ENCODE results near the gene ZNF805.
"Not testable (repeated sequence)": the region's sequence is repeated elsewhere in the genome, so short reads cannot be mapped to it uniquely, and the experiment has no call there.

ZNF805 gene

GRCh38 chr19:57269515-57270250, 29.3 kb downstream of the ZNF805 start:
- DNase-seq, result no peak

GRCh38 chr19:57271280-57271679, 30.8 kb downstream of the ZNF805 start:
- DNase-seq, result no peak

GRCh38 chr19:57273014-57273413, 32.6 kb downstream of the ZNF805 start:
- DNase-seq, result no peak

GRCh38 chr19:57276430-57276829, 36.0 kb downstream of the ZNF805 start:
- DNase-seq, result no peak

- not testable (repeated sequence) for DNase-seq
These were observed 38.0 kb downstream of the ZNF805 start for GRCh38 chr19:57278481-57278880.

GRCh38 chr19:57279418-57280164, 39.2 kb downstream of the ZNF805 start:
- DNase-seq, result peak; percentile 94

- peak; percentile 95 for DNase-seq
These were observed 39.9 kb downstream of the ZNF805 start, which contains the start of gene ZNF460 for GRCh38 chr19:57280165-57280961. ZNF460 (plus strand) TSS chr19:57280485; CDS start chr19:57280807, 322 bp downstream.

- peak; percentile 27 for DNase-seq
These were observed 40.5 kb downstream of the ZNF805 start for GRCh38 chr19:57280962-57281400.

GRCh38 chr19:57282011-57282643, 41.7 kb downstream of the ZNF805 start:
- DNase-seq, result no peak

- no peak for DNase-seq
These were observed 47.9 kb downstream of the ZNF805 start for GRCh38 chr19:57288373-57288772.

- no peak for DNase-seq
These were observed 50.5 kb downstream of the ZNF805 start for GRCh38 chr19:57290970-57291369.

- DNase-seq, result no peak
These were observed 52.1 kb downstream of the ZNF805 start for GRCh38 chr19:57292547-57292946.

- no peak for DNase-seq
These were observed 53.3 kb downstream of the ZNF805 start for GRCh38 chr19:57293719-57294118.

- DNase-seq, result no peak
These were observed 61.6 kb downstream of the ZNF805 start for GRCh38 chr19:57302020-57302465.

GRCh38 chr19:57302727-57303401, 62.4 kb downstream of the ZNF805 start:
- DNase-seq, result no peak

Data from COR-L47 (cell line).